ENCODE data around the gene HERPUD2. TPM values are rescaled to one million over a fixed set of nuclear protein-coding genes. Genes with fewer than 3 reads are reported as not detected.

HERPUD2 gene
- total and polyA plus RNA-seq, 2 experiments from 2014 or later = 15.2 to 22.7 TPM

DNA sequence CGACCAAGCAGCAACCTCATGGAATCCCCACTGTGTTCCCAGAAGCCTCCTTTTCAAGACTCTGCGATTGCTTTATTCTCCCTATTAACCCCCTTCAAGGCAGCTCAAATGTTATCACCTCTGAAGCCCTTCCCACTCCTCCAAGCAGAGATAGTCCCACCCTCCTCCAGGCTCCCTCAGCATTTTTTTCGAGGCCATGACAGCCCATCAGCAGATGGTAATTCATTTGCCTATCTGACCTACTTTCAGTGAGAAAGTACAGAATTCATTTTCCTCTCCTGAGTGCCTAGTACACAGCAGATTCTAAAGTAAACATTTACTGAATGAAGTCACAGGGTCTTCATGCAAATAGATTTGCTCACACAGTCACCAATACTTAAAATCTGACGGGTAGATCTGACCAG, 47.8 kb downstream of the HERPUD2 start:
- Histone ChIP-seq H3K79me2 (ENCODE audit: insufficient read depth) (peaks cover 84% of the 10 kb centered on the region), H3K27ac (no peak overlapping the region), H3F3A (ENCODE audit: insufficient read depth) (no peaks in the 10 kb centered on the region), H4K20me1 (ENCODE audit: insufficient read depth) (no peaks in the 10 kb centered on the region), H3K36me3 (ENCODE audit: low read depth) (peaks cover 21% of the 10 kb centered on the region; the same call in 1 of the 2 replicates), H3K4me1 (ENCODE audit: insufficient read depth) (no peaks in the 10 kb centered on the region), H3K9me2 (ENCODE audit: insufficient read depth) (no peaks in the 10 kb centered on the region), H3K27me3 (replicated peaks; ENCODE audit: insufficient read depth) (no peaks in the 10 kb centered on the region), H3K4me3 (no peak overlapping the region), H3K9ac (no peak overlapping the region), H3K9me3 (ENCODE audit: low read depth) (no peaks in the 10 kb centered on the region), H3K4me2 (ENCODE audit: unreplicated experiment) (no peak overlapping the region), H2AFZ (no peak overlapping the region)
- in situ Hi-C loops (cut with MboI) = no loop called here
- 50 to 55% methylated on average over 4 of the region's 4 CpGs for WGBS, 2 experiments (ENCODE audit: low coverage in 1 of 2, low lambda C conversion rate in 2 of 2, missing lambda C conversion rate in 2 of 2)
- no peak for TF ChIP-seq EZH2 (IDR thresholded peaks at IDR 0.05; ENCODE audit: insufficient read depth, poor library complexity, severe bottlenecking)
- no peak for DNase-seq

DNA sequence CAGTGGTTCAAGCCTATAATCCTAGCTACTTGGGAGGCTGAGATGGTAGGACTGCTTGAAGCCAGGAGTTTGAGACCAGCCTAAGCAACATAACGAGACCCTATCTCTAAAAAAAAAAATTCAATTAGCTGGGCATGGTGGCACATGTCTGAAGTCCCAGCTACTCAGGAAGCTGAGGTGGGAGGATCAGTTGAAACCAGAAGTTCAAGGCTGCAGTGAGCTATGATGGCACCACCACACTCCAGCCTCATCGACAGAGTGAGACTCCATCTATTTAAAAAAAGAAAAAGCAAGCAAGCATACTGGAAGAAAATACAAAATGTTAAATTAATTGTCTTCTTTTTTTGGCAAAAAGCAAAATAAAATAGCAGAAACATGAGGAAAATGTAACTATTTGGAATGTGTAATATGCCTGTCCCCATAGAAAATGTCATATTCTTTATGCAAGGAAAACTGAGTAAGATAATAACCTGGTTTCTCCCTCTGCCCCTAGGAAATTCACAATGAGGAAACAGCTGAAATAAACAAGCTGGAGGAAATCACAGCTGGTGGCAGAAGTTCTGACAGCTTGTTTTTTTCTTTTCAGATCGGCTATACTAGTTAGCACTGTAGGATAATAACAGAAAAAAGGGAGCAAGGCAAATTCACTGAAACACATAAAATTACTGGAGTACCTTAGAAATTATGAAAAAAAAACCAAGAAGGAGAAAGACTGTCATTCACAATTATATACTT, 48.5 kb downstream of the HERPUD2 start:
- H3K36me3 ChIP-seq (ENCODE audit: low read depth) = peaks cover 21% of the 10 kb centered on the region; the same call in 1 of the 2 replicates
- H3K4me3 ChIP-seq = no peak overlapping the region
- no peaks in the 10 kb centered on the region for H3K9me2 ChIP-seq (ENCODE audit: insufficient read depth)
- DNase-seq = no peak
- H3F3A ChIP-seq (ENCODE audit: insufficient read depth) = no peaks in the 10 kb centered on the region
- 52 to 64% methylated on average over 3 of the region's 3 CpGs for WGBS, 2 experiments (ENCODE audit: low coverage in 1 of 2, low lambda C conversion rate in 2 of 2, missing lambda C conversion rate in 2 of 2)
- no peaks in the 10 kb centered on the region for H4K20me1 ChIP-seq (ENCODE audit: insufficient read depth)
- no peak overlapping the region for H3K9ac ChIP-seq
- H3K4me1 ChIP-seq (ENCODE audit: insufficient read depth) = no peaks in the 10 kb centered on the region
- no peaks in the 10 kb centered on the region for H3K9me3 ChIP-seq (ENCODE audit: low read depth)
- no peak overlapping the region for H3K4me2 ChIP-seq (ENCODE audit: unreplicated experiment)
- H3K27me3 ChIP-seq (replicated peaks; ENCODE audit: insufficient read depth) = no peaks in the 10 kb centered on the region
- H3K27ac ChIP-seq = no peak overlapping the region
- TF ChIP-seq EZH2 (IDR thresholded peaks at IDR 0.05; ENCODE audit: insufficient read depth, poor library complexity, severe bottlenecking) (no peak), EZH2phosphoT487 (IDR thresholded peaks at IDR 0.05; ENCODE audit: insufficient read depth, low read depth) (no peak)
- in situ Hi-C loops (cut with MboI) = no loop called here
- H3K79me2 ChIP-seq (ENCODE audit: insufficient read depth) = peaks cover 84% of the 10 kb centered on the region
- no peak overlapping the region for H2AFZ ChIP-seq

DNA sequence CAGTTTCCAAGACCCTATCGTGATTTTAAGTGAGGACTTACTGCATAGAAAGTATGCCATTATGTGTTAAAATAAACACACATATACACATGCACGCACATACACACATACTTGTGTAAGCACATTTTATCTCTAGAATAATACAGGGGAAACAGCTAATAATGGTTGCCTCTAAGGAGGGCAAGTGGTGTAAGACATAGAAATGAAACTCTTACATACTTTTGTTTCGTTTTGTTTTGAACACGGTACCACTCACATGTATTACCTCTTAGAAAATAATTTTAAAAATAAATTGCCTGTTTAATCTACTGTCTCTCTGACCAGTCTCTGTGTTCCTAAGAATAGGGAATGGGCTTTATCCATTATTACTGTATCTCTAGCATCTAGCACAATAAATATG, 49.2 kb downstream of the HERPUD2 start:
- H2AFZ ChIP-seq = no peak overlapping the region
- no peak overlapping the region for H3K9ac ChIP-seq
- H3K9me3 ChIP-seq (ENCODE audit: low read depth) = no peaks in the 10 kb centered on the region
- 94 to 95% methylated on average over 4 of the region's 4 CpGs for WGBS, 2 experiments (ENCODE audit: low coverage in 1 of 2, low lambda C conversion rate in 2 of 2, missing lambda C conversion rate in 2 of 2)
- in situ Hi-C loops (cut with MboI) = no loop called here
- no peaks in the 10 kb centered on the region for H3K27me3 ChIP-seq (replicated peaks; ENCODE audit: insufficient read depth)
- H3F3A ChIP-seq (ENCODE audit: insufficient read depth) = no peaks in the 10 kb centered on the region
- no peaks in the 10 kb centered on the region for H4K20me1 ChIP-seq (ENCODE audit: insufficient read depth)
- H3K27ac ChIP-seq = no peak overlapping the region
- no peaks in the 10 kb centered on the region for H3K9me2 ChIP-seq (ENCODE audit: insufficient read depth)
- no peaks in the 10 kb centered on the region for H3K4me1 ChIP-seq (ENCODE audit: insufficient read depth)
- peaks cover 21% of the 10 kb centered on the region; the same call in 1 of the 2 replicates for H3K36me3 ChIP-seq (ENCODE audit: low read depth)
- no peak overlapping the region for H3K4me3 ChIP-seq
- TF ChIP-seq EZH2phosphoT487 (IDR thresholded peaks at IDR 0.05; ENCODE audit: insufficient read depth, low read depth) (no peak), EZH2 (IDR thresholded peaks at IDR 0.05; ENCODE audit: insufficient read depth, poor library complexity, severe bottlenecking) (no peak)
- peaks cover 84% of the 10 kb centered on the region for H3K79me2 ChIP-seq (ENCODE audit: insufficient read depth)
- H3K4me2 ChIP-seq (ENCODE audit: unreplicated experiment) = no peak overlapping the region
- DNase-seq = no peak

DNA sequence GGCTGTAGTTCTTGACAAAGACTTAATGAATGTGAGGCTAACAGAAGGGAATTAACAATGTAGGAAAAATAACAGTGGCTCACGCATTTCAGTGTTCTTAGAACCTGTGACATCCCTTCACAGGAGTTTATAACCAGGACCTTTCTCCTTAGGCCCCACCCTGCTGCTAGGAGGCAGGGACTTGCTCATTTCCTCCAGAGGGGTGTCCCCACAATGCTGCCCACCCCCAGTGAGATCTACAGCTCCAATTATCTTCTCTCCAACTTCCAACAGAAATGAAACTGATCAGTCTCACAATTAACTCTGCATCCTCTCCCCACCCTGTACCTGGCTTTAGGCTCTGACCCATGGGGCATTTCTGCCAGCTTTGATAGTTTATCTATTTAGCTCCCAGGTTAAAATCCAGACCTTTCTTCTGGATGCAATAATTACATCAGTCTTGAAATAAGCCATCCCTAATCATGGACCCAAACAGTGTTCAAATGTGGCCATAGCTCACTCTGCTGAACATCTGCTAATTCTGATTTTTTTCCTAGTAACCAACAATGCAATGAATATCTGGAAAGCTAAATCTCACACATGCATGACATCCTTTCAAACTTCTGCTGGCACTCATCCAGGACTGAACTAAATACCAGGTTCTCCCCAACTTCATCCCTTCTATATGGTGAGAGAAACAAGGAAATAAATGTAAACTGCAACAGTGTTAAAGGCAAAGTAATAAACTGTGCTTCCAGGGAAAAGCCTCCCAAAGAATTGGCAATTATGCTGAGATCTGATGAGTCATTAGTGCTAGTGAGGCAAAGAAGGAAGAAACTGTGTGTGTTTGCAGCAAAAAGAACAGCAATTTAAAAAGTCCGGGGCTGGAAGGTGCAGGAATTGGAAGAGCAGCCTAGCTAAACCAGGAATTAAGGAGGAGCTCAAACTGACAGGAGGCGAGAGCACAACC, 64.6 kb downstream of the HERPUD2 start:
- Histone ChIP-seq H3F3A (ENCODE audit: insufficient read depth) (peaks cover 12% of the 10 kb centered on the region), H3K4me1 (ENCODE audit: insufficient read depth) (peaks cover 10% of the 10 kb centered on the region), H3K9ac (no peak overlapping the region), H3K9me3 (ENCODE audit: low read depth) (no peaks in the 10 kb centered on the region), H3K9me2 (ENCODE audit: insufficient read depth) (no peaks in the 10 kb centered on the region), H3K4me2 (ENCODE audit: unreplicated experiment) (peak overlapping the region; percentile 27), H3K36me3 (ENCODE audit: low read depth) (peaks cover 25% of the 10 kb centered on the region), H3K27me3 (replicated peaks; ENCODE audit: insufficient read depth) (no peaks in the 10 kb centered on the region), H3K79me2 (ENCODE audit: insufficient read depth) (no peaks in the 10 kb centered on the region), H3K27ac (no peak overlapping the region), H2AFZ (no peak overlapping the region), H4K20me1 (ENCODE audit: insufficient read depth) (no peaks in the 10 kb centered on the region), H3K4me3 (no peak overlapping the region)
- TF ChIP-seq EZH2 (IDR thresholded peaks at IDR 0.05; ENCODE audit: insufficient read depth, poor library complexity, severe bottlenecking) (no peak), EZH2phosphoT487 (IDR thresholded peaks at IDR 0.05; ENCODE audit: insufficient read depth, low read depth) (no peak)
- peak; percentile 65 for DNase-seq
- in situ Hi-C loops (cut with MboI) = no loop called here
- 58 to 65% methylated on average over 3 of the region's 3 CpGs for WGBS, 2 experiments (ENCODE audit: low coverage in 1 of 2, low lambda C conversion rate in 2 of 2, missing lambda C conversion rate in 2 of 2)
